ENCODE results near the gene HOXC5. TPM values are rescaled to one million over a fixed set of nuclear protein-coding genes. Genes with fewer than 3 reads are reported as not detected.

Gene HOXC5
- total RNA-seq, 1 experiment from 2014 or later: 1.1 TPM

DNA sequence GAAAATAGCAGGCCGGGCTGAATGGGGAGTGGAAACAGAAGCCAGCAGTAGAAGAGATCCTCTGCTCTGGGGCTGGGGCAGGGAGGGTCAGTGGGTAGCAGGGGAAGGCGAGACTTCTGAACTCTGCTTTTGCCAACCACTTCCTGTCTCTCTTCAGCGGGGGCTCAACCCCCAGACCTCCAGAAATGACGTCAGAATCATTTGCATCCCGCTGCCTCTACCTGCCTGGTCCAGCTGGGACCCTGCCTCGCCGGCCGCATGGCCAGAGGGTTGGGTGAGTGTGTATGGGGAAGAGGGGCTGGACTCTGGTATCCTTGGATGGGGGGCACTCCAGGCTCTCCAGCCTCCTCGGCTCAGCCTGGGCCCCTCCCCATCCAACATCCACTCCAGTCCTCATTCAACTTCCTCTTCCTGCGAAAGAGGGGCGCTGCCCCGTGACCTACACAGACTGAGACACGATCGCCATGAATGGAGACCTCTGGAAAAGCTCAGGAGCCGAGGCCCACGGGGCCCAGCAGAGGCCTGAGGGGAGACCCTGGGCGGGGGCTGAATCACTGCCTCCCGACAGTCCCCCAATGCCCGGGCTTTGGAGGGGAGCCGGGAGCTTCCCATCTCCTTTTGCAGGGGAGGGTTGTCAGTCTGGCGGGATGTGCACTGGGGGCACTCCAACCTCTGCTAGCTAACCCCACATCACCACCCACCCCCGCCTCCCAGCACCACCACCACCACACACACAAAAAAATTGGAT, 20.3 kb downstream of the HOXC5 start:
- Histone ChIP-seq H2AFZ (ENCODE audit: low read depth, low read length, poor library complexity, severe bottlenecking) (no peak overlapping the region), H3K4me1 (ENCODE audit: control insufficient read depth in 1 of 2, insufficient read depth in 2 of 2, low read length in 2 of 2) (no peaks in the 10 kb centered on the region), H4K20me1 (ENCODE audit: insufficient read depth) (no peaks in the 10 kb centered on the region), H3K9ac (ENCODE audit: low read length) (no peak overlapping the region), H3K9me2 (ENCODE audit: insufficient read depth) (no peaks in the 10 kb centered on the region), H3K36me3 (ENCODE audit: control insufficient read depth in 1 of 2, insufficient read depth in 2 of 2, low read length in 2 of 2) (no peaks in the 10 kb centered on the region), H3K4me2 (ENCODE audit: low read length) (no peak overlapping the region), H3K27me3 (ENCODE audit: insufficient read depth, low read length) (no peaks in the 10 kb centered on the region), H3K27ac (ENCODE audit: low read depth, low read length) (no peak overlapping the region), H3K79me2 (ENCODE audit: insufficient read depth, low read length) (no peaks in the 10 kb centered on the region), H3K9me3 (ENCODE audit: control insufficient read depth in 1 of 2, insufficient read depth in 1 of 2, low read depth in 1 of 2, low read length in 2 of 2) (no peaks in the 10 kb centered on the region), H3K4me3 (replicated peaks in 1 of 2; ENCODE audit: low read depth in 1 of 2, low read length in 2 of 2) (no peak overlapping the region)
- POLR2A ChIA-PET: no interaction called here
- CTCF ChIA-PET: interaction anchor here (1.3 kb wide), 1 partner anchor 21 kb away, joined by 5 read pairs; the partner anchor contains the start of gene HOXC5
- intact Hi-C loops (cut with micrococcal nuclease): no loop called here
- ATAC-seq (no peak), DNase-seq (ENCODE audit: low read depth, low spot score) (no peak)
- TF ChIP-seq ZFX (IDR thresholded peaks at IDR 0.05): no peak
- no peak for TF ChIP-seq EZH2phosphoT487 (IDR thresholded peaks at IDR 0.05; ENCODE audit: borderline replicate concordance)
- TF ChIP-seq EGR1 (IDR thresholded peaks at IDR 0.05; ENCODE audit: low read depth): no peak
- TF ChIP-seq SIN3A (IDR thresholded peaks at IDR 0.05; ENCODE audit: low read depth): no peak
- TF ChIP-seq, protein P1, sequence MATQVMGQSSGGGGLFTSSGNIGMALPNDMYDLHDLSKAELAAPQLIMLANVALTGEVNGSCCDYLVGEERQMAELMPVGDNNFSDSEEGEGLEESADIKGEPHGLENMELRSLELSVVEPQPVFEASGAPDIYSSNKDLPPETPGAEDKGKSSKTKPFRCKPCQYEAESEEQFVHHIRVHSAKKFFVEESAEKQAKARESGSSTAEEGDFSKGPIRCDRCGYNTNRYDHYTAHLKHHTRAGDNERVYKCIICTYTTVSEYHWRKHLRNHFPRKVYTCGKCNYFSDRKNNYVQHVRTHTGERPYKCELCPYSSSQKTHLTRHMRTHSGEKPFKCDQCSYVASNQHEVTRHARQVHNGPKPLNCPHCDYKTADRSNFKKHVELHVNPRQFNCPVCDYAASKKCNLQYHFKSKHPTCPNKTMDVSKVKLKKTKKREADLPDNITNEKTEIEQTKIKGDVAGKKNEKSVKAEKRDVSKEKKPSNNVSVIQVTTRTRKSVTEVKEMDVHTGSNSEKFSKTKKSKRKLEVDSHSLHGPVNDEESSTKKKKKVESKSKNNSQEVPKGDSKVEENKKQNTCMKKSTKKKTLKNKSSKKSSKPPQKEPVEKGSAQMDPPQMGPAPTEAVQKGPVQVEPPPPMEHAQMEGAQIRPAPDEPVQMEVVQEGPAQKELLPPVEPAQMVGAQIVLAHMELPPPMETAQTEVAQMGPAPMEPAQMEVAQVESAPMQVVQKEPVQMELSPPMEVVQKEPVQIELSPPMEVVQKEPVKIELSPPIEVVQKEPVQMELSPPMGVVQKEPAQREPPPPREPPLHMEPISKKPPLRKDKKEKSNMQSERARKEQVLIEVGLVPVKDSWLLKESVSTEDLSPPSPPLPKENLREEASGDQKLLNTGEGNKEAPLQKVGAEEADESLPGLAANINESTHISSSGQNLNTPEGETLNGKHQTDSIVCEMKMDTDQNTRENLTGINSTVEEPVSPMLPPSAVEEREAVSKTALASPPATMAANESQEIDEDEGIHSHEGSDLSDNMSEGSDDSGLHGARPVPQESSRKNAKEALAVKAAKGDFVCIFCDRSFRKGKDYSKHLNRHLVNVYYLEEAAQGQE (IDR thresholded peaks at IDR 0.05; ENCODE audit: low read depth): no peak
- TF ChIP-seq, protein P2, sequence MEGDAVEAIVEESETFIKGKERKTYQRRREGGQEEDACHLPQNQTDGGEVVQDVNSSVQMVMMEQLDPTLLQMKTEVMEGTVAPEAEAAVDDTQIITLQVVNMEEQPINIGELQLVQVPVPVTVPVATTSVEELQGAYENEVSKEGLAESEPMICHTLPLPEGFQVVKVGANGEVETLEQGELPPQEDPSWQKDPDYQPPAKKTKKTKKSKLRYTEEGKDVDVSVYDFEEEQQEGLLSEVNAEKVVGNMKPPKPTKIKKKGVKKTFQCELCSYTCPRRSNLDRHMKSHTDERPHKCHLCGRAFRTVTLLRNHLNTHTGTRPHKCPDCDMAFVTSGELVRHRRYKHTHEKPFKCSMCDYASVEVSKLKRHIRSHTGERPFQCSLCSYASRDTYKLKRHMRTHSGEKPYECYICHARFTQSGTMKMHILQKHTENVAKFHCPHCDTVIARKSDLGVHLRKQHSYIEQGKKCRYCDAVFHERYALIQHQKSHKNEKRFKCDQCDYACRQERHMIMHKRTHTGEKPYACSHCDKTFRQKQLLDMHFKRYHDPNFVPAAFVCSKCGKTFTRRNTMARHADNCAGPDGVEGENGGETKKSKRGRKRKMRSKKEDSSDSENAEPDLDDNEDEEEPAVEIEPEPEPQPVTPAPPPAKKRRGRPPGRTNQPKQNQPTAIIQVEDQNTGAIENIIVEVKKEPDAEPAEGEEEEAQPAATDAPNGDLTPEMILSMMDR (IDR thresholded peaks at IDR 0.05 in 2 of 3, conservative IDR thresholded peaks at IDR 0.05 in 1 of 3; ENCODE audit: borderline replicate concordance in 1 of 3, insufficient read depth in 1 of 3, low read depth in 2 of 3, low read length in 2 of 3): no peak
- TF ChIP-seq TCF7L2 (IDR thresholded peaks at IDR 0.05; ENCODE audit: borderline replicate concordance, extremely low read depth, insufficient read depth, insufficient read length): no peak
- TF ChIP-seq EZH2 (IDR thresholded peaks at IDR 0.05): no peak
- no peak for TF ChIP-seq CEBPB (IDR thresholded peaks at IDR 0.05; ENCODE audit: low read depth)
- TF ChIP-seq RAD21 (IDR thresholded peaks at IDR 0.05; ENCODE audit: low read depth): no peak
- TF ChIP-seq FOSL1 (IDR thresholded peaks at IDR 0.05; ENCODE audit: low read depth): no peak
- no peak for TF ChIP-seq POLR2AphosphoS5 (IDR thresholded peaks at IDR 0.05; ENCODE audit: low read depth, low read length)
- TF ChIP-seq POLR2A (IDR thresholded peaks at IDR 0.05; ENCODE audit: borderline replicate concordance, extremely low read depth, insufficient read depth, insufficient read length): no peak
- TF ChIP-seq ELF1 (IDR thresholded peaks at IDR 0.05; ENCODE audit: borderline replicate concordance, low read depth): no peak
- TF ChIP-seq YY1 (IDR thresholded peaks at IDR 0.05; ENCODE audit: extremely low read depth, insufficient replicate concordance, low read depth, low read length): no peak
- TF ChIP-seq SP1 (IDR thresholded peaks at IDR 0.05; ENCODE audit: low read depth): no peak
- TF ChIP-seq, protein P3, sequence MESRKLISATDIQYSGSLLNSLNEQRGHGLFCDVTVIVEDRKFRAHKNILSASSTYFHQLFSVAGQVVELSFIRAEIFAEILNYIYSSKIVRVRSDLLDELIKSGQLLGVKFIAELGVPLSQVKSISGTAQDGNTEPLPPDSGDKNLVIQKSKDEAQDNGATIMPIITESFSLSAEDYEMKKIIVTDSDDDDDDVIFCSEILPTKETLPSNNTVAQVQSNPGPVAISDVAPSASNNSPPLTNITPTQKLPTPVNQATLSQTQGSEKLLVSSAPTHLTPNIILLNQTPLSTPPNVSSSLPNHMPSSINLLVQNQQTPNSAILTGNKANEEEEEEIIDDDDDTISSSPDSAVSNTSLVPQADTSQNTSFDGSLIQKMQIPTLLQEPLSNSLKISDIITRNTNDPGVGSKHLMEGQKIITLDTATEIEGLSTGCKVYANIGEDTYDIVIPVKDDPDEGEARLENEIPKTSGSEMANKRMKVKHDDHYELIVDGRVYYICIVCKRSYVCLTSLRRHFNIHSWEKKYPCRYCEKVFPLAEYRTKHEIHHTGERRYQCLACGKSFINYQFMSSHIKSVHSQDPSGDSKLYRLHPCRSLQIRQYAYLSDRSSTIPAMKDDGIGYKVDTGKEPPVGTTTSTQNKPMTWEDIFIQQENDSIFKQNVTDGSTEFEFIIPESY (IDR thresholded peaks at IDR 0.05; ENCODE audit: extremely low read depth, insufficient replicate concordance, low read length): no peak
- TF ChIP-seq SRF (IDR thresholded peaks at IDR 0.05; ENCODE audit: low read depth): no peak
- TF ChIP-seq, protein P4, sequence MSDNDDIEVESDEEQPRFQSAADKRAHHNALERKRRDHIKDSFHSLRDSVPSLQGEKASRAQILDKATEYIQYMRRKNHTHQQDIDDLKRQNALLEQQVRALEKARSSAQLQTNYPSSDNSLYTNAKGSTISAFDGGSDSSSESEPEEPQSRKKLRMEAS (IDR thresholded peaks at IDR 0.05): no peak
- RAD21 ChIA-PET (ENCODE audit: low non-redundant PET in 1 of 2, low total read pairs in 2 of 2, uncharacterized antibody in 2 of 2, unreplicated experiment in 2 of 2): no interaction called here
- BruUV-seq (replicated peaks): no TSS peak

Measured in HCT116 (cell line).